ENCODE results near the gene OR5D14.

The OR5D14 gene
- total RNA-seq = 0 reads per million in 4 experiments

DNA sequence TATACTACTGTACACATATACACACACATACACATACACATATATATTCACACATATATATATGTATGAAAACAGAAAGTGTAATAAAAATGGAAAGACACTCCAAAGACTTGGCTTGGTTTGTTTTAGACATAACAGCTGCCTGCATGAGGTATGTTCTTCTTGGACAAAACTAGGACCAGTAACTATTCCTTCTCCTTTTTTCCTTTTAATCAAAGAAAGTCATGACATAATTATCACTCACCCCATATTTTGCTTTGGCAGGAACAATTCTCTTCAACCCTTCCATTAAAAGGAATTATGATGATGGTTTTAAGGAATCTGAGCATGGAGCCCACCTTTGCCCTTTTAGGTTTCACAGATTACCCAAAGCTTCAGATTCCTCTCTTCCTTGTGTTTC lies at the start of gene OR5D14:
OR5D14 (plus strand) TSS at position 301 of the 400 bp plus-strand sequence; CDS start at position 301, 0 bp downstream.
- no peak for DNase-seq

DNA sequence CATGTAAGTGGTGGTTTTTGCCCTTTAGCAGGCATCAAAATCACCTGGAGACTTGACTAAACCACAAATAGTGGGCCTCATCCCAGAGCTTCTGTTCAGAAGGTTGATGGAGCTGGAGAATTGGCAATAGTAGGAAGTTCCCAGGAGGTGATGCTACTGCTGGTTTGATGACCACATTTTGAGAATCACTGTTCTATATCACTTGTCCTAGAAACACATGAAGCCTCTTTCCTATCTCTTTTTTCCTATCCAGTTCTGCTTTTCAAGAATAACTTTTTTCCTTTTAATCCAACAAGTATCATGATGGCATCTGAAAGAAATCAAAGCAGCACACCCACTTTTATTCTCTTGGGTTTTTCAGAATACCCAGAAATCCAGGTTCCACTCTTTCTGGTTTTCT lies 22.2 kb upstream of the OR5D14 start, which contains the start of gene OR5D13:
OR5D13 (plus strand) TSS at position 301 of the 400 bp plus-strand sequence; CDS start at position 301, 0 bp downstream.
- no peak for DNase-seq

DNA sequence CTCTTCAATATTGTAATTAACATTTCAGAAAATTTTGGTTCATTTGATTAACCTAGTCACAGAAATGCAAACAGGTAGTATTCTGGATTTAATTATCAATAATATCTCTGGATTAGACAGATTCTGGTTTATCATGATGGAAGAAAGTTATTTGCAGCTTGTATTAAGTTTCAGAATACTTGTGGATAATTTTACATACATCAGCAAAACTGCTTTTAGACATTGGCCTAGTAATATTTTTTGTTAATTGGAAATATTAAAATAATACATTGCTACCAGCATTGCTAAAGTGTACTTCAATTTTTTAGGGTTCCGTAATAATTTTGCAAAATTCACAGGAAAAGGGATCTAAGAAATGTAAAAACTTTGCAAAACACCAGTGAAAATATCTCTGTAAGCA lies 3.8 kb upstream of the OR5D14 start:
- no peak for DNase-seq

DNA sequence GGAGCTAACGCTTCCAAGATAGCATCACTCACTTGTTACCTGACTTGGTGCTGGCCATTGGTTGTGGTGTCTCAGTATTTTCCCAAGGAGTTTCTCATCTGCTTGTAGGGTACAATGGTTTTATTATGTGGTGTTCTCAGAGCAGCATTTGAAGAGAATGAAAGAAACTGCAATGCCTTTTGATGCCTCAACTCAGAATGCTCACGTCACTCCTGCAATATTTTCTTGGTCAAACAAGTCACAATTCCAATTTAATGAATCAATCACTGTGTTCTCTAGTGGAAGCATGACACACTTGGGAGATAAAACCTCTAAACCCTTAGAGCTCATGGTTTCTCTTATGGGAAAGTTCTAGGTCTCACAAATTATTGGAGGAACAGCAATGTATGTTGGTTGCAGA lies 2.0 kb upstream of the OR5D14 start:
- DNase-seq = no peak

DNA sequence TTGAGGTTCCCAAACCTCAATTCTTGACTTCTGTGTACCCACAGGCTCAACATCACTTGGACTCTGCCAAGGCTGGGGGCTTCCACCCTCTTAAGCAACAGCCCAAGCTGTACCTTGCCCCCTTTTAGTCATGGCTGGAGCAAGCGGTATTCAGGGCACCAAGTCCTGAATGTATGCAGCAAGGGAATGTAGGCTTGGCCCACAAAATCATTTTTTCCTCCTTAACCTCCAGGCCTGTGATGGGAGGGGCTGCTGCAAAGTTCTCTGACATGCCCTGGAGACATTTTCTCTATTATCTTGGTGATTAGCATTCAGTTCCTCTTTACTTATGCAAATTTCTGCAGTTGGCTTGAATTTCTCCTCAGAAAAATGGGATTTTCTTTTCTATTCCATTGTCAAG lies 10.9 kb downstream of the OR5D14 start:
- DNase-seq = no peak

DNA sequence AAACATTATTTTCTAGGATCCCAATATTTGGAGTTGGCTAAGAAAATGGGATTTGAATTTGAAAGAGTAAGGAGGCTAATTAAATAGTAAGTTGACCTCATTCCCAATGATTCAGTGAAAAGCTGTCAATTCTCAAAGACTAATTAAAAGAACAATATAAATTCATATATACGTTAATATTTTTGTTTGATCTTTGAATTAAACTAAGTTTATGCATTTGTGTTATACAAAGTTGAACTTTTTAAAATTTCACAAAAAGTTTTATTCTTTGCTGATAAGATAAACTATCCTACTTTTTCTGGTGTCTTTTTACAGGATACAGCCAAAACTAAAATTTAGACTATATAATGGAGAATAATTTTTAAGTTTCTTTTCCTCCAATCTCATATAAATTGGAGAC lies 15.7 kb downstream of the OR5D14 start, which contains the start of gene OR5L1:
OR5L1 (plus strand) TSS at position 301 of the 400 bp plus-strand sequence. CDS start 100 bp downstream, outside the sequence.
- no peak for DNase-seq

DNA sequence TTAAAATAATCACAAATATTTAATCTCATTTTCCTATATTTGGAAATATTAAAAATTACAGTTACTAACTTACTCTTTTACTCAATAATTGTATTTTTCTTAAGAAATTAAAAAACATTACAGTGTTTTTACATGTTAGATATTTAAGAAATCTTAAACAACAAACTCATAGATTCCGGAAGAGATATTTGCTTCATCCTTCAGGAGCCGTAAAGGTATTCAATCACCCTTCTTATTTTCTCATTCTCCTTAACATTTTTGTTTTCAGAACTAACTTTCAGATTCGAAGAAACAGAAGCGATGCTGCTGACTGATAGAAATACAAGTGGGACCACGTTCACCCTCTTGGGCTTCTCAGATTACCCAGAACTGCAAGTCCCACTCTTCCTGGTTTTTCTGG lies 24.0 kb downstream of the OR5D14 start, which contains the start of gene OR5D18:
OR5D18 (plus strand) TSS at position 301 of the 400 bp plus-strand sequence; CDS start at position 301, 0 bp downstream.
- DNase-seq = no peak

DNA sequence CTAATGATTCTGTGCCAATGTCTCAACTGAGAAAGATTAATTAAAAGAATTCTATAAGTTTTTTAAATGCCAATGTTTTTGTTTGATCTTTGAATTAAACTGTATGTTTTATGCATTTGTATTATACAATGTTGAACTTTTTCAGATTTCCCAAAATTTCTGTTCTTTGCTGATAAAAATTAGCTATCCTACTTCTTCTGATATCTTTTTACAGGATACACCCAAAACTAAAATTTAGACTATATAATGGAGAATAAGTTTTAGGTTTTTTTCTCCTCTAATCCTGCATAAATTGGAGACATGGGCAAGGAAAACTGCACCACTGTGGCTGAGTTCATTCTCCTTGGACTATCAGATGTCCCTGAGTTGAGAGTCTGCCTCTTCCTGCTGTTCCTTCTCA lies 31.6 kb downstream of the OR5D14 start, which contains the start of gene OR5L2:
OR5L2 (plus strand) TSS at position 301 of the 400 bp plus-strand sequence; CDS start at position 301, 0 bp downstream.
- no peak for DNase-seq

DNA sequence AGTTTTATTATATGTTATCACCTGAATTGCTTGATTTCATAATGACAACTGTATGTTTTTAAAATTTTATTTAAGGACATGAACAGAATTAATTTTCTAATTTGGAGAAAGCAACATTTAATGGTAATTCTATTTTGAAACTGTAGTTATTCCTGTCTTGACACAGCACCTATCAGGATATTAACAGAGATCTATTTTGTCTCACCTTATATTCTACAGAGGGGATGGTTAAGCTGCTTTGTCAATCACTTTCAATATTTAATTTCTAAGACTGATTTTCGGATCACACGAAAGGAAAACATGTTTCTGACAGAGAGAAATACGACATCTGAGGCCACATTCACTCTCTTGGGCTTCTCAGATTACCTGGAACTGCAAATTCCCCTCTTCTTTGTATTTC lies 43.1 kb downstream of the OR5D14 start, which contains the start of gene OR5D16:
OR5D16 (plus strand) TSS at position 301 of the 400 bp plus-strand sequence; CDS start at position 301, 0 bp downstream.
- no peak for DNase-seq

All from effector CD8-positive, alpha-beta T cell (primary cell).